Ishikawa (cell line): ENCODE measurements around the gene ANXA10.

Experiments used
- CEBPB ChIP-seq: IDR thresholded peaks from 2 replicates; pipeline ENCODE4 v1.6.1; 2012
- CREB1 ChIP-seq: IDR thresholded peaks from 2 replicates; pipeline ENCODE4 v1.6.1; 2012; ENCODE audit warnings: low read depth
- EGR1 ChIP-seq: IDR thresholded peaks from 2 replicates; pipeline ENCODE4 v1.6.1; 2012
- EP300 ChIP-seq: IDR thresholded peaks from 2 replicates; pipeline ENCODE4 v1.6.1; 2012; ENCODE audit warnings: borderline replicate concordance
- NFIC ChIP-seq: IDR thresholded peaks from 2 replicates; pipeline ENCODE4 v1.6.1; 2012
- RAD21 ChIP-seq: IDR thresholded peaks from 2 replicates; pipeline ENCODE4 v1.6.1; 2012; ENCODE audit warnings: low read depth
- REST ChIP-seq: IDR thresholded peaks from 2 replicates; pipeline ENCODE4 v1.6.1; 2012; ENCODE audit warnings: low read depth, mild to moderate bottlenecking
- TAF1 ChIP-seq: IDR thresholded peaks from 2 replicates; pipeline ENCODE4 v1.6.1; 2012; ENCODE audit warnings: low read depth, mild to moderate bottlenecking
- YY1 ChIP-seq: IDR thresholded peaks from 2 replicates; pipeline ENCODE4 v1.6.1; 2012; ENCODE audit warnings: low read depth
- ZBTB7A ChIP-seq: IDR thresholded peaks from 2 replicates; pipeline ENCODE4 v1.6.1; 2012; ENCODE audit warnings: low read depth

GRCh38 chr4:168150420-168151050, 58.2 kb downstream of the ANXA10 start:
- no peak for TF ChIP-seq TAF1
- no peak for TF ChIP-seq EP300
- TF ChIP-seq RAD21: no peak
- no peak for TF ChIP-seq YY1
- no peak for TF ChIP-seq EGR1
- TF ChIP-seq REST: no peak
- no peak for TF ChIP-seq CEBPB
- no peak for TF ChIP-seq ZBTB7A
- TF ChIP-seq NFIC: no peak
- TF ChIP-seq CREB1: no peak
